Astrocyte (in vitro differentiated cells and primary cell): ENCODE measurements around the gene RANBP3. TPM values are rescaled to one million over a fixed set of nuclear protein-coding genes. Genes with fewer than 3 reads are reported as not detected.

Experiments used
- DNase-seq: peaks from one replicate; pipeline ENCODE4 v3.0.0-alpha.2; 2010; ENCODE audit warnings: low read depth
- FAIRE-seq: peaks from 2 replicates; lab custom pipeline; 2011; peaks lifted over from hg19 to GRCh38; lab: Jason Lieb, UNC
- H2AFZ ChIP-seq: 2 replicates; pipeline ENCODE4 v1.6.0; 2012; ENCODE audit warnings: low read depth, low read length, inconsistent platforms
- H3K27ac ChIP-seq: 2 replicates; pipeline ENCODE4 v1.5.1; 2011; ENCODE audit warnings: low read depth, low read length, inconsistent platforms
- H3K27me3 ChIP-seq: 2 replicates; pipeline ENCODE4 v1.6.0; 2011; ENCODE audit warnings: low read length, inconsistent platforms; ENCODE audit not compliant: insufficient read depth
- H3K36me3 ChIP-seq: 2 replicates; pipeline ENCODE4 v1.5.1; 2011; ENCODE audit warnings: low read length, inconsistent platforms; ENCODE audit not compliant: insufficient read depth
- H3K4me1 ChIP-seq: 2 replicates; pipeline ENCODE4 v1.5.1; 2011; ENCODE audit warnings: low read length, inconsistent platforms; ENCODE audit not compliant: insufficient read depth
- H3K4me2 ChIP-seq: 2 replicates; pipeline ENCODE4 v1.6.0; 2012; ENCODE audit warnings: low read length, inconsistent platforms
- H3K4me3 ChIP-seq: 2 replicates; pipeline ENCODE4 v1.5.1; 2011; ENCODE audit warnings: low read depth, mild to moderate bottlenecking, low read length, inconsistent platforms; ENCODE audit not compliant: insufficient read depth
- H3K79me2 ChIP-seq: 2 replicates; pipeline ENCODE4 v1.6.0; 2012; ENCODE audit warnings: mild to moderate bottlenecking, low read length, inconsistent platforms; ENCODE audit not compliant: insufficient read depth
- H3K9ac ChIP-seq: 2 replicates; pipeline ENCODE4 v1.6.0; 2012; ENCODE audit warnings: mild to moderate bottlenecking, low read length, inconsistent platforms
- H3K9me3 ChIP-seq: 2 replicates; pipeline ENCODE4 v1.5.1; 2012; ENCODE audit warnings: low read depth, mild to moderate bottlenecking, low read length, inconsistent platforms; ENCODE audit not compliant: insufficient read depth
- H4K20me1 ChIP-seq: 2 replicates; pipeline ENCODE4 v1.6.0; 2012; ENCODE audit warnings: low read length, inconsistent platforms; ENCODE audit not compliant: insufficient read depth
- H3K27ac Mint-ChIP-seq: one replicate; pipeline ENCODE4 v1.8.0; 2021; ENCODE audit warnings: mild to moderate bottlenecking, mixed read lengths; ENCODE audit not compliant: unreplicated experiment
- H3K27me3 Mint-ChIP-seq: one replicate; pipeline ENCODE4 v1.8.0; 2021; ENCODE audit warnings: low read depth, mixed read lengths; ENCODE audit not compliant: unreplicated experiment
- H3K36me3 Mint-ChIP-seq: one replicate; pipeline ENCODE4 v1.8.0; 2021; ENCODE audit warnings: low read depth, mixed read lengths; ENCODE audit not compliant: unreplicated experiment
- H3K4me1 Mint-ChIP-seq: one replicate; pipeline ENCODE4 v1.8.0; 2021; ENCODE audit warnings: low read depth, mixed read lengths; ENCODE audit not compliant: unreplicated experiment
- H3K4me3 Mint-ChIP-seq: one replicate; pipeline ENCODE4 v1.8.0; 2021; ENCODE audit warnings: mild to moderate bottlenecking, moderate library complexity, mixed read lengths; ENCODE audit not compliant: unreplicated experiment
- H3K9me3 Mint-ChIP-seq: one replicate; pipeline ENCODE4 v1.8.0; 2021; ENCODE audit warnings: mild to moderate bottlenecking, mixed read lengths; ENCODE audit not compliant: unreplicated experiment
- EZH2 ChIP-seq: IDR thresholded peaks from 2 replicates; pipeline ENCODE4 v1.6.1; 2012; ENCODE audit warnings: mild to moderate bottlenecking, low read length, inconsistent platforms; ENCODE audit not compliant: insufficient read depth
- total RNA-seq: library from RNA; stranded (reverse); gene quantifications from 2 replicates; pipeline ENCODE4 v1.2.1, GENCODE V29; 2021
- TF ChIP-seq, protein P1 (sequence below): IDR thresholded peaks from 2 replicates; pipeline ENCODE4 v1.5.1; 2011; ENCODE audit warnings: low read depth, mild to moderate bottlenecking, inconsistent platforms, low read length, moderate library complexity; ENCODE audit not compliant: insufficient read depth

RANBP3 gene
- total RNA-seq, 1 donor from 2014 or later, result 70.5 TPM

DNA sequence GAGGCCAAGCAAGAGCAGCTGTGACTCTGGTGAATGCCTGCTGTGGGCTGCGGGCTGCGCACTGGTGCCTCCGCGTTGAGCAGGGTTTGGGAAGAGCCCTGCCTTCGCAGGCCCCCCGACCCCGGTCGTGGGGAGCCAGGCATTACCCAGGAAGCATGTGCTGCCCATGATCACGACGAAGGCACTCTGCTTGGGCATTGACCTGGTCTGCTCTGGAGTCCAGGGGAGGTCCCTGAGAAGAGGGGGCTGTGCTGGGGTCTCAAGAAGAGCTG, 19.2 kb downstream of the RANBP3 start:
- H3K27me3 ChIP-seq, result no peaks in the 10 kb centered on the region
- no peak overlapping the region for H2AFZ ChIP-seq
- H3K4me2 ChIP-seq, result no peak overlapping the region
- no peaks in the 10 kb centered on the region for H3K36me3 ChIP-seq
- no peak overlapping the region for H3K27ac ChIP-seq
- Mint-ChIP-seq H3K27me3 (no peaks in the 10 kb centered on the region), H3K4me3 (no peak overlapping the region), H3K4me1 (peaks cover 34% of the 10 kb centered on the region), H3K27ac (no peak overlapping the region), H3K36me3 (peaks cover 4% of the 10 kb centered on the region), H3K9me3 (no peaks in the 10 kb centered on the region)
- no peak overlapping the region for H3K4me3 ChIP-seq
- peaks cover 95% of the 10 kb centered on the region for H4K20me1 ChIP-seq
- H3K4me1 ChIP-seq, result peaks cover 27% of the 10 kb centered on the region
- FAIRE-seq, result no peak
- no peak for DNase-seq
- H3K9ac ChIP-seq, result no peak overlapping the region
- TF ChIP-seq EZH2, result no peak
- TF ChIP-seq, protein P1, sequence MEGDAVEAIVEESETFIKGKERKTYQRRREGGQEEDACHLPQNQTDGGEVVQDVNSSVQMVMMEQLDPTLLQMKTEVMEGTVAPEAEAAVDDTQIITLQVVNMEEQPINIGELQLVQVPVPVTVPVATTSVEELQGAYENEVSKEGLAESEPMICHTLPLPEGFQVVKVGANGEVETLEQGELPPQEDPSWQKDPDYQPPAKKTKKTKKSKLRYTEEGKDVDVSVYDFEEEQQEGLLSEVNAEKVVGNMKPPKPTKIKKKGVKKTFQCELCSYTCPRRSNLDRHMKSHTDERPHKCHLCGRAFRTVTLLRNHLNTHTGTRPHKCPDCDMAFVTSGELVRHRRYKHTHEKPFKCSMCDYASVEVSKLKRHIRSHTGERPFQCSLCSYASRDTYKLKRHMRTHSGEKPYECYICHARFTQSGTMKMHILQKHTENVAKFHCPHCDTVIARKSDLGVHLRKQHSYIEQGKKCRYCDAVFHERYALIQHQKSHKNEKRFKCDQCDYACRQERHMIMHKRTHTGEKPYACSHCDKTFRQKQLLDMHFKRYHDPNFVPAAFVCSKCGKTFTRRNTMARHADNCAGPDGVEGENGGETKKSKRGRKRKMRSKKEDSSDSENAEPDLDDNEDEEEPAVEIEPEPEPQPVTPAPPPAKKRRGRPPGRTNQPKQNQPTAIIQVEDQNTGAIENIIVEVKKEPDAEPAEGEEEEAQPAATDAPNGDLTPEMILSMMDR, result no peak
- no peaks in the 10 kb centered on the region for H3K9me3 ChIP-seq
- H3K79me2 ChIP-seq, result peaks cover 96% of the 10 kb centered on the region

DNA sequence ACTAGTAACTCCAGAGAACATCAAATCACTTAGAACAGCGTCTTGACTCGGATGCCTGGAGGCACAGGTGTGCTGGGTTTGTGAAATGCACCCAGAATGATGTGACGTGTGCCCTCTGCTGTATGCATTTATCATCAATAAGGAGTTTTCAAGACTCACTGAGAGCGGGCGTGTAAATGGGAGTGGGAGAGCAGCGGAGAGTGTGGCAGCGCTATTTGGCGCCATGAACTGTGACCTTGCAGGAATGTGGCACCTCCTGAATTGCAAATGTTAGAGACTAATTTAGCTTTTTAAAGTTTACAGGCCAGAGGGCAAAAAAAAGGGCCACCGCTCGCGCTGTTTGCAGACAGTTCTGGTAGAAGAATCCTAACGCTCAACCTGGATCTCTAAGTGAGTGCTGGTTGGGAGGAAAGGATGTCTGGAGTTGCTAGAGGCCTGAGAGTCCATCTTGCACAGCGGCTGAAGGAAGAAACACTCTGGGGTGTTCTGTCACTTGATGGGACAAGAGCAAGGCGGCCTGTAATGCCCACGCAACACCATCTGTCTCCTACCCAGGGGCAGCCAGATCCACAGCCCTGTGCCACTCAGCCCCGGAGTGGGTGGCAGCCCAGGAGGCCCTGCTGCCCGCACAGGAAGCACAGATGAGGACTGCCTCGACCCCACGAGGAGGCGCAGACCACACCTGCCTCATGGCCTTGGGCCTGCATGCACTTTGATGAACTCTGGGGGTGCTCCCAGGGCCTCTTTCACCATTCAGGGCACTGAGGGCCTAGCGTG, 19.7 kb downstream of the RANBP3 start:
- H3K79me2 ChIP-seq, result peaks cover 96% of the 10 kb centered on the region

GRCh38 chr19:5957170-5957569, 20.8 kb downstream of the RANBP3 start:
- Mint-ChIP-seq H3K9me3 (no peaks in the 10 kb centered on the region), H3K4me1 (peaks cover 48% of the 10 kb centered on the region), H3K4me3 (no peak overlapping the region), H3K27ac (peak overlapping the region; percentile 7), H3K27me3 (no peaks in the 10 kb centered on the region), H3K36me3 (peaks cover 7% of the 10 kb centered on the region)
- DNase-seq, result peak; percentile 57
- Histone ChIP-seq H2AFZ (no peak overlapping the region), H3K27ac (no peak overlapping the region), H4K20me1 (peaks cover 95% of the 10 kb centered on the region), H3K4me3 (no peak overlapping the region), H3K4me2 (no peak overlapping the region), H3K79me2 (peaks cover 96% of the 10 kb centered on the region), H3K4me1 (peaks cover 31% of the 10 kb centered on the region), H3K9ac (no peak overlapping the region), H3K9me3 (no peaks in the 10 kb centered on the region), H3K36me3 (no peaks in the 10 kb centered on the region), H3K27me3 (no peaks in the 10 kb centered on the region)
- TF ChIP-seq, protein P1, result no peak
- no peak for TF ChIP-seq EZH2
- no peak for FAIRE-seq

More for the DNA sequence above, 19.7 kb downstream of the RANBP3 start:
- peaks cover 95% of the 10 kb centered on the region for H4K20me1 ChIP-seq
- Mint-ChIP-seq H3K36me3 (peaks cover 4% of the 10 kb centered on the region), H3K27me3 (no peaks in the 10 kb centered on the region), H3K27ac (no peak overlapping the region), H3K4me1 (peaks cover 39% of the 10 kb centered on the region), H3K4me3 (peak overlapping the region; percentile 5), H3K9me3 (no peaks in the 10 kb centered on the region)
- no peaks in the 10 kb centered on the region for H3K9me3 ChIP-seq
- H3K27ac ChIP-seq, result no peak overlapping the region
- H3K4me3 ChIP-seq, result no peak overlapping the region
- H3K4me2 ChIP-seq, result no peak overlapping the region
- no peak for DNase-seq
- H3K9ac ChIP-seq, result no peak overlapping the region
- H3K4me1 ChIP-seq, result peaks cover 31% of the 10 kb centered on the region
- H3K36me3 ChIP-seq, result no peaks in the 10 kb centered on the region
- H3K27me3 ChIP-seq, result no peaks in the 10 kb centered on the region
- TF ChIP-seq, protein P1, result no peak
- TF ChIP-seq EZH2, result no peak
- no peak for FAIRE-seq
- H2AFZ ChIP-seq, result no peak overlapping the region
